ENCODE data around the gene INO80C. TPM values are rescaled to one million over a fixed set of nuclear protein-coding genes. Genes with fewer than 3 reads are reported as not detected.

INO80C gene
- total RNA-seq, 1 experiment from 2014 or later, result 42.3 TPM

DNA sequence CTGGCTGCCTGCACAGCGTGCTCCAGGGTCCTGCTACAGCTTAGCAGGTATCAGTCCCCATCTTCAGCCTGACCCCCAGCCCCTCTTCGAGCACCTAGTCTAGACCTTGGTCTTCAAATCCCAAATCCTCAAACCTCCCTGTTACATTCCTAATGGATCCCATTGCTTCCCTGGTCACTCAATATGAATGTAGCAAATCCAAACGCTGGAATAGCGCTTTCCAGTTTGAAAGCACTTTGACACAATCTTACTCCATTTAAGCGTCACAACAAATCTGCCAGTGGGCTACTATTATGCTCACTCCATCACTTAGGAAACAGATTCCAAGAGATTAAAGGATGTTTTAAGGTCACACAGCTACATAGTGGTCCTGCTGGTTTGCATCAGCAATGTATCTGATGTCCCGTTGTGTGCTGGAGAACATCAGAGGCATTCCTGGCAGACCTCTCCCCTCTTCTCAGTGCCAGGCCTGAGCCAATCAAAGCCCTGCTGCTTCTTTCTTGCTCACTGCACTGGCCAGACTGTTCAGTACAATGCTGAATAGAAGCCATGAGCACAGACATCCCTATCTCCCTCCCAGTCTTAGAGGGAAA lies 11.1 kb upstream of the INO80C start (continued):
- TF ChIP-seq, protein P1, sequence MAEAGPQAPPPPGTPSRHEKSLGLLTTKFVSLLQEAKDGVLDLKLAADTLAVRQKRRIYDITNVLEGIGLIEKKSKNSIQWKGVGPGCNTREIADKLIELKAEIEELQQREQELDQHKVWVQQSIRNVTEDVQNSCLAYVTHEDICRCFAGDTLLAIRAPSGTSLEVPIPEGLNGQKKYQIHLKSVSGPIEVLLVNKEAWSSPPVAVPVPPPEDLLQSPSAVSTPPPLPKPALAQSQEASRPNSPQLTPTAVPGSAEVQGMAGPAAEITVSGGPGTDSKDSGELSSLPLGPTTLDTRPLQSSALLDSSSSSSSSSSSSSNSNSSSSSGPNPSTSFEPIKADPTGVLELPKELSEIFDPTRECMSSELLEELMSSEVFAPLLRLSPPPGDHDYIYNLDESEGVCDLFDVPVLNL (CRISPR knock-in tag; IDR thresholded peaks at IDR 0.05; ENCODE audit: borderline replicate concordance, low read depth), result no peak
- TF ChIP-seq, protein P2, sequence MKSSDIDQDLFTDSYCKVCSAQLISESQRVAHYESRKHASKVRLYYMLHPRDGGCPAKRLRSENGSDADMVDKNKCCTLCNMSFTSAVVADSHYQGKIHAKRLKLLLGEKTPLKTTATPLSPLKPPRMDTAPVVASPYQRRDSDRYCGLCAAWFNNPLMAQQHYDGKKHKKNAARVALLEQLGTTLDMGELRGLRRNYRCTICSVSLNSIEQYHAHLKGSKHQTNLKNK (CRISPR knock-in tag; IDR thresholded peaks at IDR 0.05), result no peak
- TF ChIP-seq, protein P3, sequence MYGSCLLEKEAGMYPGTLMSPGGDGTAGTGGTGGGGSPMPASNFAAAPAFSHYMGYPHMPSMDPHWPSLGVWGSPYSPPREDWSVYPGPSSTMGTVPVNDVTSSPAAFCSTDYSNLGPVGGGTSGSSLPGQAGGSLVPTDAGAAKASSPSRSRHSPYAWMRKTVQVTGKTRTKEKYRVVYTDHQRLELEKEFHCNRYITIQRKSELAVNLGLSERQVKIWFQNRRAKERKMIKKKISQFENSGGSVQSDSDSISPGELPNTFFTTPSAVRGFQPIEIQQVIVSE (CRISPR knock-in tag; IDR thresholded peaks at IDR 0.05; ENCODE audit: borderline replicate concordance), result no peak

DNA sequence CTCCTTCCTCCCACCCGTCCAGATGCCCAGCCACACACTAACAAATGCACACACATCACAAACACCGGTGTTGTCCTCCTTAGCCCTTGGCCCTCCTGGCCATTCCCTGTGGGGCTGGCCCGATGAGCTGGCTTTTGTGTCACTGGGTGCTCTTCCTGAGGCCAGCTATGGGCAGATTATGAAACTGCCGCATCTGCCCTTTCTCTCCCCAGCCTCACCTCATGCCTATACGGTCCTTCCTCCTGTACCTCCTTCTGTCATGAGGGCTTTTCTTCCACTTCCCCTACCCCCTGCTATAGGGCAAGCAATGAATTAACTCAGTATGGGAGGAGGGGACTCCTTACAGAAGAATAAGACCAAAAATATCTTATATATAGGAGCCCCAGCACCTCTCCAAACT lies 10.3 kb upstream of the INO80C start:
- ATAC-seq (no peak), DNase-seq (ENCODE audit: low spot score) (no peak)
- no peaks in the 10 kb centered on the region for H3K4me1 Mint-ChIP-seq
- H3K27ac Mint-ChIP-seq, result no peak overlapping the region
- no peaks in the 10 kb centered on the region for H3K27me3 Mint-ChIP-seq (ENCODE audit: low read depth)
- no peaks in the 10 kb centered on the region for H3K9me3 Mint-ChIP-seq
- no peak overlapping the region for H3K4me3 Mint-ChIP-seq
- no peak for TF ChIP-seq CBFB (CRISPR knock-in tag; IDR thresholded peaks at IDR 0.05; ENCODE audit: low read depth)
- no peak for TF ChIP-seq GRHL2 (CRISPR knock-in tag; IDR thresholded peaks at IDR 0.05; ENCODE audit: insufficient replicate concordance, severe bottlenecking)
- no peak for TF ChIP-seq NFATC4 (CRISPR knock-in tag; IDR thresholded peaks at IDR 0.05)
- TF ChIP-seq, protein P4, sequence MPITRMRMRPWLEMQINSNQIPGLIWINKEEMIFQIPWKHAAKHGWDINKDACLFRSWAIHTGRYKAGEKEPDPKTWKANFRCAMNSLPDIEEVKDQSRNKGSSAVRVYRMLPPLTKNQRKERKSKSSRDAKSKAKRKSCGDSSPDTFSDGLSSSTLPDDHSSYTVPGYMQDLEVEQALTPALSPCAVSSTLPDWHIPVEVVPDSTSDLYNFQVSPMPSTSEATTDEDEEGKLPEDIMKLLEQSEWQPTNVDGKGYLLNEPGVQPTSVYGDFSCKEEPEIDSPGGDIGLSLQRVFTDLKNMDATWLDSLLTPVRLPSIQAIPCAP (CRISPR knock-in tag; IDR thresholded peaks at IDR 0.05), result no peak
- TF ChIP-seq CREB1 (CRISPR knock-in tag; IDR thresholded peaks at IDR 0.05), result no peak
- CTCF ChIA-PET, result interaction anchor here (1.3 kb wide), 1 partner anchor 442 kb away, joined by 4 read pairs; no protein-coding TSS in a partner anchor
- POLR2A ChIA-PET, result no interaction called here
- H3K36me3 Mint-ChIP-seq, result no peaks in the 10 kb centered on the region

DNA sequence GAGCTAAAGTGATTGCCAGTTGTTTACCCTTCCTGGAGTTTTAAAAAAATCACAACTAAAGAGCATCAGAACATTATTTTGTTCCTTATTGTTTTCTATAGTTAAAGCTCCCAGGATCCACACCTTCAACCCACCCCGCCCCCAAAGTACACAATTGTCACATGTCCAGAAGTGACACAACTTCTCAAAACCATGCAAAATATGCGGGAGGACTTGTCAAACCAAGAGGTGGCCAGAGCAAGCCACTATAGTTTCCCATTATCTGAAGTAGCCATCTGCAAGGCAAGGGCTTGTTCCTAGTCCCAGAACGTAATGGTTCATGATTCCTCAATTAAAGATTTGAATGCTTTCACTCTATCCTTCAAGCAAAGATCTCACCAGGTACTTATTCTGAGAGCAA lies 9.9 kb upstream of the INO80C start:
- Mint-ChIP-seq H3K4me1 (no peaks in the 10 kb centered on the region), H3K36me3 (no peaks in the 10 kb centered on the region), H3K9me3 (no peaks in the 10 kb centered on the region), H3K27ac (no peak overlapping the region), H3K4me3 (no peak overlapping the region), H3K27me3 (ENCODE audit: low read depth) (no peaks in the 10 kb centered on the region)
- ChIA-PET POLR2A (interaction anchor here (0.6 kb wide), 1 partner anchor 15 kb away, joined by 7 read pairs; no protein-coding TSS in a partner anchor), CTCF (interaction anchor here (1.3 kb wide), 1 partner anchor 443 kb away, joined by 4 read pairs; no protein-coding TSS in a partner anchor)
- ATAC-seq, result no peak
- TF ChIP-seq, protein P5, sequence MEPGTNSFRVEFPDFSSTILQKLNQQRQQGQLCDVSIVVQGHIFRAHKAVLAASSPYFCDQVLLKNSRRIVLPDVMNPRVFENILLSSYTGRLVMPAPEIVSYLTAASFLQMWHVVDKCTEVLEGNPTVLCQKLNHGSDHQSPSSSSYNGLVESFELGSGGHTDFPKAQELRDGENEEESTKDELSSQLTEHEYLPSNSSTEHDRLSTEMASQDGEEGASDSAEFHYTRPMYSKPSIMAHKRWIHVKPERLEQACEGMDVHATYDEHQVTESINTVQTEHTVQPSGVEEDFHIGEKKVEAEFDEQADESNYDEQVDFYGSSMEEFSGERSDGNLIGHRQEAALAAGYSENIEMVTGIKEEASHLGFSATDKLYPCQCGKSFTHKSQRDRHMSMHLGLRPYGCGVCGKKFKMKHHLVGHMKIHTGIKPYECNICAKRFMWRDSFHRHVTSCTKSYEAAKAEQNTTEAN (CRISPR knock-in tag; IDR thresholded peaks at IDR 0.05), result no peak
- TF ChIP-seq, protein P6, sequence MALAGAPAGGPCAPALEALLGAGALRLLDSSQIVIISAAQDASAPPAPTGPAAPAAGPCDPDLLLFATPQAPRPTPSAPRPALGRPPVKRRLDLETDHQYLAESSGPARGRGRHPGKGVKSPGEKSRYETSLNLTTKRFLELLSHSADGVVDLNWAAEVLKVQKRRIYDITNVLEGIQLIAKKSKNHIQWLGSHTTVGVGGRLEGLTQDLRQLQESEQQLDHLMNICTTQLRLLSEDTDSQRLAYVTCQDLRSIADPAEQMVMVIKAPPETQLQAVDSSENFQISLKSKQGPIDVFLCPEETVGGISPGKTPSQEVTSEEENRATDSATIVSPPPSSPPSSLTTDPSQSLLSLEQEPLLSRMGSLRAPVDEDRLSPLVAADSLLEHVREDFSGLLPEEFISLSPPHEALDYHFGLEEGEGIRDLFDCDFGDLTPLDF (CRISPR knock-in tag; IDR thresholded peaks at IDR 0.05), result no peak
- TF ChIP-seq EMX1 (CRISPR knock-in tag; IDR thresholded peaks at IDR 0.05), result no peak
- DNase-seq (ENCODE audit: low spot score), result no peak

DNA sequence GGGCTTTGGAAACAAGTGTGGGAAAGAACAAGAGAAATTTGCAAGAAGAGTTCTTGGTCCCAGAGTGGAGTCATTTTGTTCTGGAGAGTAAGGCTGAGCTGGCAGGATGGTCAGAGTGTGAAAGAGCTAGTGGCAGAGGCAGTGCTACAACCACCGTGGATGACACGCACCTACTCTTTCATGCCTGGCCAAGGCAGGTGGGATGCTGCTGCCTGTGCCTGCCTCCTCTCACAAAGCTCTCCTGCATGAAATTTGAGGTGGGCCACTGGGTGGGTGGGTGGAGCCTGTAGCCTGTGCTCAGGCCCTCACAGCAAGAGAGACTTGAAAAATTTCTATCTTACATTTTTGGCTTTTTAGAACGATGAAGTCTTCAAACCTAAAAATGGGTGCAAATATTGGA lies 9.4 kb upstream of the INO80C start:
- DNase-seq (ENCODE audit: low spot score), result no peak
- Mint-ChIP-seq H3K4me1 (no peaks in the 10 kb centered on the region), H3K9me3 (no peaks in the 10 kb centered on the region), H3K27me3 (ENCODE audit: low read depth) (no peaks in the 10 kb centered on the region), H3K36me3 (no peaks in the 10 kb centered on the region), H3K4me3 (no peak overlapping the region), H3K27ac (no peak overlapping the region)
- ChIA-PET POLR2A (interaction anchor here (0.6 kb wide), 1 partner anchor 16 kb away, joined by 7 read pairs; no protein-coding TSS in a partner anchor), CTCF (interaction anchor here (1.3 kb wide), 1 partner anchor 443 kb away, joined by 4 read pairs; no protein-coding TSS in a partner anchor)
- peak; percentile 76 for ATAC-seq
- TF ChIP-seq, protein P7, sequence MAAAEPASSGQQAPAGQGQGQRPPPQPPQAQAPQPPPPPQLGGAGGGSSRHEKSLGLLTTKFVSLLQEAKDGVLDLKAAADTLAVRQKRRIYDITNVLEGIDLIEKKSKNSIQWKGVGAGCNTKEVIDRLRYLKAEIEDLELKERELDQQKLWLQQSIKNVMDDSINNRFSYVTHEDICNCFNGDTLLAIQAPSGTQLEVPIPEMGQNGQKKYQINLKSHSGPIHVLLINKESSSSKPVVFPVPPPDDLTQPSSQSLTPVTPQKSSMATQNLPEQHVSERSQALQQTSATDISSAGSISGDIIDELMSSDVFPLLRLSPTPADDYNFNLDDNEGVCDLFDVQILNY (CRISPR knock-in tag; IDR thresholded peaks at IDR 0.05), result no peak
- no peak for TF ChIP-seq ZNF317 (CRISPR knock-in tag; IDR thresholded peaks at IDR 0.05; ENCODE audit: borderline replicate concordance, low read depth)
- no peak for TF ChIP-seq NR1H2 (CRISPR knock-in tag; IDR thresholded peaks at IDR 0.05)
- no peak for TF ChIP-seq MYBL2 (CRISPR knock-in tag; IDR thresholded peaks at IDR 0.05)
- no peak for TF ChIP-seq JAZF1 (CRISPR knock-in tag; IDR thresholded peaks at IDR 0.05)
- TF ChIP-seq, protein P8, sequence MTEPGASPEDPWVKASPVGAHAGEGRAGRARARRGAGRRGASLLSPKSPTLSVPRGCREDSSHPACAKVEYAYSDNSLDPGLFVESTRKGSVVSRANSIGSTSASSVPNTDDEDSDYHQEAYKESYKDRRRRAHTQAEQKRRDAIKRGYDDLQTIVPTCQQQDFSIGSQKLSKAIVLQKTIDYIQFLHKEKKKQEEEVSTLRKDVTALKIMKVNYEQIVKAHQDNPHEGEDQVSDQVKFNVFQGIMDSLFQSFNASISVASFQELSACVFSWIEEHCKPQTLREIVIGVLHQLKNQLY (CRISPR knock-in tag; IDR thresholded peaks at IDR 0.05), result no peak
- TF ChIP-seq, protein P9, sequence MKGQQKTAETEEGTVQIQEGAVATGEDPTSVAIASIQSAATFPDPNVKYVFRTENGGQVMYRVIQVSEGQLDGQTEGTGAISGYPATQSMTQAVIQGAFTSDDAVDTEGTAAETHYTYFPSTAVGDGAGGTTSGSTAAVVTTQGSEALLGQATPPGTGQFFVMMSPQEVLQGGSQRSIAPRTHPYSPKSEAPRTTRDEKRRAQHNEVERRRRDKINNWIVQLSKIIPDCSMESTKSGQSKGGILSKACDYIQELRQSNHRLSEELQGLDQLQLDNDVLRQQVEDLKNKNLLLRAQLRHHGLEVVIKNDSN (CRISPR knock-in tag; IDR thresholded peaks at IDR 0.05), result no peak
- TF ChIP-seq GABPB1 (CRISPR knock-in tag; IDR thresholded peaks at IDR 0.05), result no peak
- TF ChIP-seq, protein P2 (CRISPR knock-in tag; IDR thresholded peaks at IDR 0.05), result no peak
- TF ChIP-seq ZNF219 (CRISPR knock-in tag; IDR thresholded peaks at IDR 0.05; ENCODE audit: borderline replicate concordance), result no peak
- TF ChIP-seq KAT7 (CRISPR knock-in tag; IDR thresholded peaks at IDR 0.05; ENCODE audit: borderline replicate concordance), result no peak

Data from WTC11 (cell line).